ENCODE data around the gene ZFAND4. TPM values are rescaled to one million over a fixed set of nuclear protein-coding genes. Genes with fewer than 3 reads are reported as not detected.

The ZFAND4 gene
- total and polyA plus RNA-seq, 10 of the 15 experiments (the other 5 are each of a cell fraction or from before 2014, with no cell fraction given) = 4.7 to 20.8 (median 12.8) TPM

GRCh38 chr10:45602836-45603235 is 69.7 kb downstream of the ZFAND4 start (continued):
- TF ChIP-seq RFX5 (IDR thresholded peaks at IDR 0.05; ENCODE audit: low read depth, low read length) = no peak
- TF ChIP-seq MLLT1 (IDR thresholded peaks at IDR 0.05) = no peak
- no peak for TF ChIP-seq NFIC (IDR thresholded peaks at IDR 0.05; ENCODE audit: low read depth, low read length)

DNA sequence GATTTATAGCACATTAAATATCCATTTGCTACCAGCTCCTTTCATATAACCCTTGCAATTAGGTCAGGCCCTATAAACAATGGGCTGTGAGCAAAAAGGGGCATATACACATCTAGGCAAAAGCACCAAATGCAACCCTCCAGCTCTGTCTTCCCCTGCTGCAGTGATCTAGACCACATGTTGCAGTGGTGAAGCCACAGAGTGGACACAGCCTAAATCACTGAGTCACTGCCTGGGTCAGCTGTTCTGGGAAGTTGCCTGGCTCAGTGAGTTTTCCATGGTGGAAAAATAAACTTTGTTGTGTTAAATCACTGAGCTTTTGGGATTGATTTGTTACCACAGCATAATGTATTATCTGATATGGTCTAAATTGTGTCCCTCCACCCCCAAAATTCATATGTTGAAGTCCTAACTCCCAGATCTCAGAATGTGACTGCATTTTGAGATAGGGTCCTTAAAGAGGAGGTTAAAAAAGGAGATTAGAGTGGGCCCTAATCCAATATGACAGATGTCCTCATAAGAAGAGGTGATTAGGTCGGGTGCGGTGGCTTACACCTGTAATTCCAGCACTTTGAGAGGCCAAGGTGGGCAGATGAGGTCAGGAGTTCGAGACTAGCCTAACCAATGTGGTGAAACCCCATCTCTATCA is 70.4 kb downstream of the ZFAND4 start:
- Histone ChIP-seq H3K36me3 (ENCODE audit: control insufficient read depth in 2 of 2, insufficient read depth in 2 of 2, low read length in 1 of 2) (no peaks in the 10 kb centered on the region), H3K4me3 (no peak overlapping the region), H3K79me2 (ENCODE audit: control insufficient read depth, insufficient read depth, low read length) (no peaks in the 10 kb centered on the region), H3K9me3 (replicated peaks; ENCODE audit: control insufficient read depth, insufficient read depth, low read length) (no peaks in the 10 kb centered on the region; the same call in 2 of the 3 replicates), H3K9ac (ENCODE audit: control insufficient read depth, insufficient read depth, low read length) (no peak overlapping the region), H3K4me1 (ENCODE audit: control insufficient read depth, insufficient read depth, low read length) (no peaks in the 10 kb centered on the region), H4K20me1 (ENCODE audit: control insufficient read depth, insufficient read depth) (no peaks in the 10 kb centered on the region), H3K27ac (ENCODE audit: control insufficient read depth, insufficient read depth) (no peak overlapping the region), H3K4me2 (ENCODE audit: control insufficient read depth, insufficient read depth) (no peak overlapping the region), H2AFZ (ENCODE audit: control insufficient read depth, low read depth, low read length) (no peak overlapping the region), H3K27me3 (replicated peaks in 1 of 2; ENCODE audit: control insufficient read depth in 2 of 2, insufficient read depth in 2 of 2, low read length in 1 of 2) (no peaks in the 10 kb centered on the region)
- intact Hi-C loops (cut with micrococcal nuclease; ENCODE audit: unreplicated experiment) = no loop called here
- in situ Hi-C loops (cut with MboI) = no loop called here
- FAIRE-seq = no peak
- POLR2A ChIA-PET = no interaction called here
- TF ChIP-seq SPI1 (IDR thresholded peaks at IDR 0.05; ENCODE audit: borderline replicate concordance, insufficient read depth, low read depth, low read length) (no peak), MYC (IDR thresholded peaks at IDR 0.05; ENCODE audit: insufficient read depth, insufficient read length, insufficient replicate concordance, low read length, severe bottlenecking) (no peak), ZBTB11 (CRISPR knock-in tag; IDR thresholded peaks at IDR 0.05) (no peak), EGR1 (IDR thresholded peaks at IDR 0.05; ENCODE audit: borderline replicate concordance in 1 of 2, low read depth in 2 of 2, low read length in 2 of 2) (no peak), TARDBP (IDR thresholded peaks at IDR 0.05; ENCODE audit: borderline replicate concordance) (no peak), IRF5 (IDR thresholded peaks at IDR 0.05; ENCODE audit: borderline replicate concordance) (no peak), GABPA (IDR thresholded peaks at IDR 0.05; ENCODE audit: low read depth) (no peak)
- TF ChIP-seq, protein P1, sequence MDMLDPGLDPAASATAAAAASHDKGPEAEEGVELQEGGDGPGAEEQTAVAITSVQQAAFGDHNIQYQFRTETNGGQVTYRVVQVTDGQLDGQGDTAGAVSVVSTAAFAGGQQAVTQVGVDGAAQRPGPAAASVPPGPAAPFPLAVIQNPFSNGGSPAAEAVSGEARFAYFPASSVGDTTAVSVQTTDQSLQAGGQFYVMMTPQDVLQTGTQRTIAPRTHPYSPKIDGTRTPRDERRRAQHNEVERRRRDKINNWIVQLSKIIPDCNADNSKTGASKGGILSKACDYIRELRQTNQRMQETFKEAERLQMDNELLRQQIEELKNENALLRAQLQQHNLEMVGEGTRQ (IDR thresholded peaks at IDR 0.05; ENCODE audit: borderline replicate concordance, low read depth, low read length) = no peak
- TF ChIP-seq, protein P2, sequence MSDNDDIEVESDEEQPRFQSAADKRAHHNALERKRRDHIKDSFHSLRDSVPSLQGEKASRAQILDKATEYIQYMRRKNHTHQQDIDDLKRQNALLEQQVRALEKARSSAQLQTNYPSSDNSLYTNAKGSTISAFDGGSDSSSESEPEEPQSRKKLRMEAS (IDR thresholded peaks at IDR 0.05; ENCODE audit: low read depth, low read length) = no peak
- ATAC-seq = no peak
- RAD21 ChIA-PET (ENCODE audit: unreplicated experiment) = no interaction called here
- CTCF ChIA-PET = interaction anchor here (1.0 kb wide), 1 partner anchor 21 kb away, joined by 3 read pairs; no protein-coding TSS in a partner anchor
- BruUV-seq (replicated peaks) = no TSS peak
- 94% methylated on average over 3 of the region's 3 CpGs for WGBS (ENCODE audit: insufficient coverage, insufficient replicate concordance, low lambda C conversion rate, missing lambda C conversion rate)
- no peak for DNase-seq (ENCODE audit: low read depth, low spot score)
- SMC1A ChIA-PET (ENCODE audit: uncharacterized antibody, unreplicated experiment) = interaction anchor here (1.1 to 1.2 kb wide), 2 partner anchors 22 to 84 kb away, joined by 3 to 4 read pairs; no protein-coding TSS in a partner anchor
